GM10847 (cell line): Measurements from ENCODE around the gene PARP1.

Source experiments
- POLR2A ChIP-seq: IDR thresholded peaks from 2 replicates; pipeline ENCODE4 v1.6.1; 2011; ENCODE audit not compliant: insufficient read length; ENCODE audit errors: extremely low read depth

The PARP1 gene

GRCh38 chr1:226357416-226357815 is 50.5 kb downstream of the PARP1 start:
- TF ChIP-seq POLR2A, result no peak

- no peak for TF ChIP-seq POLR2A
Measured at GRCh38 chr1:226355669-226356551, 52.0 kb downstream of the PARP1 start.

GRCh38 chr1:226355016-226355415 is 52.9 kb downstream of the PARP1 start:
- TF ChIP-seq POLR2A, result no peak

GRCh38 chr1:226353698-226354525 is 54.0 kb downstream of the PARP1 start:
- no peak for TF ChIP-seq POLR2A

GRCh38 chr1:226351709-226352108 is 56.2 kb downstream of the PARP1 start:
- no peak for TF ChIP-seq POLR2A

GRCh38 chr1:226350519-226350865 is 57.4 kb downstream of the PARP1 start:
- no peak for TF ChIP-seq POLR2A

GRCh38 chr1:226349801-226350518 is 57.9 kb downstream of the PARP1 start:
- no peak for TF ChIP-seq POLR2A

- no peak for TF ChIP-seq POLR2A
Measured at GRCh38 chr1:226349081-226349480, 58.8 kb downstream of the PARP1 start.

- no peak for TF ChIP-seq POLR2A
Measured at GRCh38 chr1:226344441-226345259, 63.2 kb downstream of the PARP1 start.

- no peak for TF ChIP-seq POLR2A
Measured at GRCh38 chr1:226342656-226343055, 65.2 kb downstream of the PARP1 start.

GRCh38 chr1:226337276-226337875 is 70.5 kb downstream of the PARP1 start:
- no peak for TF ChIP-seq POLR2A

- TF ChIP-seq POLR2A, result no peak
Measured at GRCh38 chr1:226335661-226336060, 72.2 kb downstream of the PARP1 start.

- no peak for TF ChIP-seq POLR2A
Measured at GRCh38 chr1:226332947-226333346, 74.9 kb downstream of the PARP1 start.

- TF ChIP-seq POLR2A, result no peak
Measured at GRCh38 chr1:226329237-226329636, 78.7 kb downstream of the PARP1 start.
